ENCODE measurements around the gene CD74. TPM values are rescaled to one million over a fixed set of nuclear protein-coding genes. Genes with fewer than 3 reads are reported as not detected.

CD74 gene
- polyA plus RNA-seq, 4 donors = 139 to 321 (median 277) TPM

DNA sequence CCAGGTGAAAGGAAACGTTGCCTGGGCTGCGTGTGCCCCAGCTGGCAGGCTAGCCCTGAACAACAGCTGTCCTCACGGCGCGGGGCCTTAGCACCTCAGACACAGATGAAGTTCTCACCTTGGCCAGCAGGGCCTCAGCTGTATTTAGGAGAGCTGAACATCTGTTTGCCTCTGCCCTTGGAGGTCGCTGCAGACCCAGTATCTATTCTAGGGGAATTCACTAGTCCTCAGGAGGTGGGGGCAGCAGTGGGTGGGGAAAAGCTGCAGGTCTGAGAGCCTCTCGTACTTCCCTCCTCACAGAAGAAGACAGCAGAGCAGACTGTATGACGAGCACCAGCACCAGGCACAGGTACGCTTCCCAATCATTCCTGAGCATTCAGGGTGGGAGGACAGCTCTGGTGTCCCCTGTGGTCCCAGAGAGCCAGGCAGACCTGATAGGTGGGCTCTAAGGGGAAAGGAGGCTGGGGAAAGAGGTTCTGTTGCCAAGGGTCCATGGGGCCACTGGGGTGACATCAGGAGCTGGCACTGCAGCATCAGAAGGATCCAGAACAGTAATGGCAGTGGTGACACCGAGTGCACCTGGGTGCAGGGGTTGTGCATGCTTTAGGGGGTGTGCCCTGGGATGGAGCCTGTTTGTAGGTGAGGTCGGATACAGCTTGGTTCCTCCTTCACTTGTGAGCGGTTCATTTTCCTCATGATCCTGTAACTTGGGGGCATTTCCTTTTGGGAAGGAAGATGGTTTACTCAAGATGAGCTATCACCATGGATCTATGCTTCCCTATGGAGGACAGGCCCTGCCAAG lies 13.8 kb downstream of the CD74 start:
- DNase-seq (ENCODE audit: low read depth in 4 of 4, low spot score in 3 of 4) = no peak

DNA sequence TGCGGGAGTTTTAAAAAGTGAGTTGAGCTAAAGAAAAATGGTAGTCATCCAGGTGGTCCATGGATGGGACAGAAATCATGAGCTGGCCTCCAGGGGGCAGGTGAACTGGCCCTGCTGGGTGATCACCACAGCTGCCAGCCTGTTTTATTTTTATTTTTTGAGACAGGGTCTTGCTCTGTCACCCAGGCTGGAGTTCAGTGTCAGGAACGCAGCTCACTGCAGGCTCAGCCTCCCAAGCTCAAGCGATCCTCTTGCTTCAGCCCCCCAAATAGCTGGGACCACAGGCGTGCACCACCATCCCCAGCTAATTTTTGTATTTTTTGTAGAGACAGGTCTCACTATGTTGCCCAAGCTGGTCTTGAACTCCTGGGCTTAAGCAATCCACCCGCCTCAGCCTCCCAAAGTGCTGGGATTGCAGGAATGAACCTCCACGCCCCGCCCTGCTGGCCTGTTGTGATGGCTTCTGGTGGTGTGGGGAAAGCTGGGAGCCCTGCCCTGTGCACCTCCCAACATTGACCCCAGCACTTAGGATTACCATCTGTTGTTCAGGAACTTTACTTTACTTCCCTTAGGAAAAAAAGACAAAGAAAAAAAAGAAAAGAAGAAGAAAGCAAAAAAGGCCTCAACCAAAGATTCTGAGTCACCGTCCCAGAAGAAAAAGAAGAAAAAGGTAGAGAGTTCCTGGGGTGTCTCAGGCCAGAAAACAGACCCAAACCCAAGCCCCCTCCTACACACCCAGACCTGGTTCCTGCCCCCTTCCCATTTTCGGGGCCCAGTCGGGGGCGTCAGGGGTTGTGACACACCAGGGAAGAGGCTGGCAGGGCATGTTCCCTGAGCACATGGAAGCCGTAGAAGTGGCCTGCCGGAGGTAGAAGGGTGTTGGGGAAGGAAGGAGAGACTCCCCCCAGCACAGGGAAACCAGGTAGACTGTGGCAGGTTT lies 14.7 kb downstream of the CD74 start:
- DNase-seq (ENCODE audit: low read depth in 4 of 4, low spot score in 3 of 4) = no peak

DNA sequence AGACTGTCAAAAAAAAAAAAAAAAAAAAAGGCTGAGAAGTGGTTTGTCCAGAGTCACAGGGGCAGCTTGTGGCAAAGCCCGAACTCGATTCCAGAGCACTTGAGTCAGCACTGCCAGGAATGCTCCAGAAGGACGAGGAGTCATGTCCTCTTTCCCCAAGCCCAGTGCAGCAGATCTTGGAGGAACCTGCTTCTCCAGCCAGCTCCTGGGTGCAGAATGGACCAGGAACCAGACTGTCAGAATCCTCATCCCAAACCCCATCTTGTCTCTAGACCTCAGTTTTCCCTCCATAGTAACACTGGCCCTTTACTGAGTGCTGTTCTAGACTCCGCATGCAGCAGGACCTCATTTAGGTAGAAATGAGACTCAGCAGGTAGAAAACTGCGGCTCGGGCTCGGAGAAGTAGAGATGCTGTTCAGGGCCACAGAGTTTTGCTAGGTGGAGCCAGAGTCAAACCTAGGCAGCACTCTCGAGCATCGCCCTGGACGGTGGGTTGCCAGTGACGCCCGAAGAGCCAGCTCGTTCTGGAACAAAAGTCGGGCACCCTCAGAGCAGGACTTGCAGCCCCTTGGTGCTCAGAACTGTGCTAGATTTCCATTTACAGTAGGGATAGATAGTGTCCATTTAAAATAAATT lies 15.4 kb downstream of the CD74 start:
- no peak for DNase-seq (ENCODE audit: low read depth in 4 of 4, low spot score in 3 of 4)

DNA sequence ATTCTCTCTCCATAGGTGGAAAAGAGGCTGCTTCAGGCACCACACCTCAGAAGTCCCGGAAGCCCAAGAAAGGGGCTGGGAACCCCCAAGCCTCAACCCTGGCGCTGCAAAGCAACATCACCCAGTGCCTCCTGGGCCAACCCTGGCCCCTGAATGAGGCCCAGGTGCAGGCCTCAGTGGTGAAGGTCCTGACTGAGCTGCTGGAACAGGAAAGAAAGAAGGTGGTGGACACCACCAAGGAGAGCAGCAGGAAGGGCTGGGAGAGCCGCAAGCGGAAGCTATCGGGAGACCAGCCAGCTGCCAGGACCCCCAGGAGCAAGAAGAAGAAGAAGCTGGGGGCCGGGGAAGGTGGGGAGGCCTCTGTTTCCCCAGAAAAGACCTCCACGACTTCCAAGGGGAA lies 16.4 kb downstream of the CD74 start:
- no peak for DNase-seq (ENCODE audit: low read depth in 4 of 4, low spot score in 3 of 4)

DNA sequence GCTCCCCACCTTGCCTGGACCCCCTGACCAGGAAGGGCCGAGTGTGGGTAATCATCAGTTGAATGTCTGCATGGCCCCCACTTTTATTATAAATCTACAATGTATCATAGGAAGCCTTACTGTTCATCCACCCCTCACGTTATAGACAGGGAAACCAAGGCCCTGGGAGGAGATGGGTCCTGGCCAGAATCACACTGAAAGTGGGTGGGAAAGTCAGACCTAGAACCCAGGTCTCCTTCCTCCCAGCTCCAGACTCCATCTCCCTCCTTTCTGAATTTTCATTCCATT lies 17.1 kb downstream of the CD74 start:
- DNase-seq (ENCODE audit: low read depth in 4 of 4, low spot score in 3 of 4) = no peak

DNA sequence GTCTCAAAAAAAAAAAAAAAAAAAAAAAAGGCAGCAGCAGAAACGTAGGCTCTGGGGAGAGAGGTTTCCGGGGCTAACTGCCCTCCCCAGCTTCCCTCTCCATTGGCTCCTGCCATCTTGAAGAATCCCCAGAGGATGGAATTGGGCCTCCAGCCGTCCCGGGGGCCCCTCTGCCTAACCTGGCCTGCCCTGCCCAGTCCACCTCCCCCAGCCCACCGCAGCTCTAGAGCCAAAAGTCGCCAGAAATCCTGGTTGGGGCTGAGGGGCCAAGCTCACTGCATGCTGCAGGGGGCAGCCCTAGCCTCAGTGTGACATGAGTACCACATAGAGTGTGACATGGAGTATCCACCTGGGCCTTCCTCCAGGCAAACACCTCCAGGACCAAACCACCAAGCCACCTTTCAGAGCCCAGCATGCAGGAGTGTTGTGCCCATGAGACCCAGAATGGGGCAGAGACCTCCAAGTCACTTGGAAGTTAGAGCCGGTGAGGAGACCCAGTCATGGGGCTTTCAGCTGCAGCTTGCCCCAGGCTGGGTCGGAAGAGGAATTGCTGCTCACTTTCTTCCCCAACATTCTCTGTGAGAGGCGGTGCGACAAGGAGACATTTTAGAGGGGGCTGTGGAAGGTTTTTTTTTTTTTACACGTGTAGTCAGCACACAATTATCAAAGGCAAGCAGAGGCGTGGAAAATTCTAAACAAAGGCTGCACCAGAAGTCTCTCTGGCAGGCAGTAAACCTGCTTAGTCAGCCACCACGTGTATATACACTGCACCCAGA lies 17.6 kb downstream of the CD74 start:
- no peak for DNase-seq (ENCODE audit: low read depth in 4 of 4, low spot score in 3 of 4)

DNA sequence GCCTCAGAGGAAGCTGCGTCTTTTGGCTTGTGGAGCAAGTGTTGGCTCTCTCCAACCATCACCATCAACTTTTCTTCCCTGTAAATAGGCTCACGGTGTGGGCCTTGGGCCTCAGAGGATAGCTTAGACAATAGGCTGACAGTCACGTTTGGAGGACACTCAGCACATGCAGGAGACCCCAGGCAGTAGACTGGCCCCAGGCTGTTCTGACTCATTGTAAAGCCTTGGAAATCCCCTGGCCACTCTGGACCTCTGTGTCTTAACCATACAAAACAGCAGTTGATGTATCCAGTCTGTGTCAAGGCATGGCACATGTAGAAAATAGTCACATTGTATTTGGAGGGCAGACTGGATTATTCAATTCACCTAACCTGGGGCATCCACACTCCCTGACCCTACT lies 18.6 kb downstream of the CD74 start:
- DNase-seq (ENCODE audit: low read depth in 4 of 4, low spot score in 3 of 4) = no peak

DNA sequence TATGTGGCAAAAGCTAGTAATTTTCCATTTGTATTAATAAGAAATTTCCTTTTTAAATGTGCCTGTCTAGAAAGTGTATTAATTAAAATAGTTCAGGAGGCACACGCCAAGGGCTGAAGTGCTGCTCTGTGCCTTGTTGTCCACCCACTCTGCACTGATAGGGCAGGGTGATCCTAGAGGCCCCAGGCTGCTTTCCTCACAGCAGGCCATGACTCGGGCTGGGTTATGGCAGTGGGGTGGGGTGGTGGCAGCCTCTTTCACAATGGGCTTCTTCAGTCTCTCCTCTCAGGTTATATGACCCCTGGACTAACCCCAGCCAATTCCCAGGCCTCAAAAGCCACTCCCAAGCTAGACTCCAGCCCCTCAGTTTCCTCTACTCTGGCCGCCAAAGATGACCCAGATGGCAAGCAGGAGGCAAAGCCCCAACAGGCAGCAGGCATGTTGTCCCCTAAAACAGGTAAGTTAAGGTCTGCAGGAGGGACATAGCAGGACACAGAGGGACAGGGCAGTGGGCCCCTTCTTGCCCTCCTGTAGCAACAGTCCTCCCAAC lies 19.5 kb downstream of the CD74 start:
- DNase-seq (ENCODE audit: low read depth in 4 of 4, low spot score in 3 of 4) = no peak

DNA sequence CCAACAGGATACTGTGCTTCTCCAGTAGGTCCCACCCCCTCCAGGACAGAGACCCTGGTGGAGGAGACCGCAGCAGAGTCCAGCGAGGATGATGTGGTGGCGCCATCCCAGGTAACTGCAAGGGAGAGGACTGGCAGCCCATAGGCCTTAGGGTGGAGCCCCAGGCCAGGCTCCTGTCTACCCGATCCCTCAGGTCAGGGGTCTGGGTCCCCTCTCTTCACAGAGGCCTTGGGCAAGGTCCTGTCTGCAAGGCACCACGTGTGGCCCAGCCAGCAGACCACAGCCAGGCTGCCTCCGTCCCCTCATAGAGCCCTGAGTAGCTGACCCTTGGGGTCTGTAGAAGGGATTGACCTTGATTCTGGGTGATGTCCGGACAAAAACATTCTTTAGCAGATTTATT lies 20.0 kb downstream of the CD74 start:
- DNase-seq (ENCODE audit: low read depth in 4 of 4, low spot score in 3 of 4) = no peak

DNA sequence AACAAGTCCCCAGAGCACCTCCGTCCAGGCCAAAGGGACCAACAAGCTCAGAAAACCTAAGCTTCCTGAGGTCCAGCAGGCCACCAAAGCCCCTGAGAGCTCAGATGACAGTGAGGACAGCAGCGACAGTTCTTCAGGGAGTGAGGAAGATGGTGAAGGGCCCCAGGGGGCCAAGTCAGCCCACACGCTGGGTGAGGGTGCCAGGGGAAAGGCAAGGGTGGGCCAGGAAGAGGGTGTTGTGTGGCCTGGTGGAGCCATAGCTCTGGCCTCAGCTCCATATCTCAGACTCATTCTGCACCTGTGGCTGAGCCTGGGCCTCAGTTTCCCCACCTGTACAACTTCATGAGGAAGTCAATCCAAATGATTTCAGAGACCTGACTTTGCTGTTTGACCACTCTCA lies 20.7 kb downstream of the CD74 start:
- DNase-seq (ENCODE audit: low read depth in 4 of 4, low spot score in 3 of 4) = no peak

DNA sequence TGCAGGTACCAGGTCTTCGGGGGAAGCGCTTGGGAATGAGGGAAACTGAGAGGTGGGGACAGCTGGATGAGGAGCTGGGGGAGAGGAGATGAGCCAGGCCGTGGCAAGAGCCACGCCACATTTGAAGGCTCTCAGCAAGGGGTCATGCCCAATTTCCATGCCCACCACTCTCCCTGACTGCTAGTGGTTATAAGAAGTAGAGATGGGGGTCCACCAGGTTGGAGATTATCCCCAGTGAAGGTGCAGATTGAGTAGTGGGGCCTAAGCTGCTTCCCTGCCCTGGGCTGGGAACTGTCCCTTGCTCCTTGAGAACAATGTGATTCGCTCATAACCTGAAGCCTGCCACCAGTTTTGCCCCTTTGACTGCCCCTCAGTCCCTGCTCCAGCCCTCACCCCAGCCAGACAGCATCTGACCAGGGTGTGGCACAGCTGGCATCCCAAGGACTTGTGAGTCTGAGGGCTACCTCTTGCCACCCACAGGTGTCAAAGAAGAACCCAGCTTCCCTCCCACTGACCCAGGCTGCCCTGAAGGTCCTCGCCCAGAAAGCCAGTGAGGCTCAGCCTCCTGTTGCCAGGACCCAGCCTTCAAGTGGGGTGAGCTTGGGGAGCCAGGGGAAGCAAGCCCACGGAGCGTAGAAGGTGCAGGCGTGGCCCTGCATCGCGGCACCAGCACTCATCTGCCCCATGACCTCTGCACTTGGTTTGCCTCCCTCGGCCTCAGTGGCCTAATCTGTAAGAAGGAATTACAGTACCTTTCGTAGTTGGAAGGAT lies 21.5 kb downstream of the CD74 start:
- no peak for DNase-seq (ENCODE audit: low read depth in 4 of 4, low spot score in 3 of 4)

DNA sequence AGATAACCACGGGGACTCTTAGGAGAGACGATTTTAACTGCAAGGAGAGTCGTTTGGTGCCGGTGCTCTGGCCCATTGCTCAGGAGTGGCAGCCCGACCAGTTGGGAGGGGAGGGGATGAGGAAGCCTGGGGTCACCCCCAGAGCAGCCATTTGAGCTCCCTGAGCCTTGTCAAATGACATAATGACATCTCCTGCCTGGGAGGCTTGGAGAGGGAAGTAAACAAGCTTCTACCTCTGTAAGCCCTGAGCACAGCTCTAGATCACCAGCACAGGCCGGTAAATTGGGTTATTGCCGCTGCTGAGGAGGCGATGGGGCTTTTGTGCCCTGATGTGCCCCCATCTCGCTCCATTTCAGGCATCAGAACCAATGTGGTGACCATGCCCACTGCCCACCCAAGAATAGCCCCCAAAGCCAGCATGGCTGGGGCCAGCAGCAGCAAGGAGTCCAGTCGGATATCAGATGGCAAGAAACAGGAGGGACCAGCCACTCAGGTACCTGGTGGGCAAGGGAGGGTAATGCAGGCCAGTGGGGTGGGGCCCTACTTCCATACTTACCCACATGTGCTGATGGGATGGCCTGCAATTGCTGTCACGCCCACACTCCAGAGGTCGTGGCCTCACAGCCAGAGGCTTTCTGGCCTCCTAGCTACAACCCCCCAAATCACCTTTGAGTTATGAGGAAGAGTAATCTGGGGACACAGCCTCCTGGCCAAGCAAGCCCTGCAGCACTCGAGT lies 23.0 kb downstream of the CD74 start:
- DNase-seq (ENCODE audit: low read depth in 4 of 4, low spot score in 3 of 4) = no peak

DNA sequence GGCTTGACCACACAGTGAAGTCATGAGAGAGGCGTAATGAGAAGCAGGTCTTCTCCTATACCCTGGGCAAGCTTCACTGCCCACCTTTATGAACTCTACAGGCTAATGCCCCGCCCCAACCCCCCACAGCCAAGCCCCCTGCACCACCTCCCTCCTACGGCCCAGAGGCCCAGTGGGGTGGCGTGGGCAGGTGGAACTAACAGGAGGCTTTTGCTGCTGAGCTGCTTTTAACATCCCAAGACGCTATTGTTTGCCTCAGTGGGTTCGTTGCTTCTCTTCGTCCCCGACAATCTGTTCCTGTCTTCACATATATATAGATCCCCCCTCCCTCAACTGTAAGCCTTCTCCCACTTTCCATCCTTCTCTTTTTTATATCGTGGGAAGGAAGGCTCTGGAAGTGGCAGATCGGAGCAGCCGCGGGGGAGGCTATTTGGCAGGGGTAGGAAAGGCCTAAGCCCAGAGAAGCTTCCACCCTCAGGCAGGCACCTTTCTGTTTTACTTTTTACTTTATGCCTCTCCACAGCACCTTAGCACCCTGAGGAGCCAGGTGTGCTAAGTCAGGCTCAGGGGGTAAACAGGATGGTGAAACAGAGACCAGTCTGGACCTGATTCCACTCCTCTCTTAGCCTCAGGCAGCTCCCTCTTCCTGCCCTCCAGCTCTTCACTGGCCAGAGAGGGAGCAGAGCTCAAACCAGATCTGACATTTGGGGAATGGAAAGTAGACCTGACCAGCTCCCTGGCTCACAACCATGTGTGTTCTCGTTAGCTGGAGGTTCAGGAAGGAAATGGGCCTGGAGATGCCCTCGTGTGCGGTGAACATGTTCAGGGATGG lies 26.5 kb downstream of the CD74 start:
- no peak for DNase-seq (ENCODE audit: low read depth in 4 of 4, low spot score in 3 of 4)

DNA sequence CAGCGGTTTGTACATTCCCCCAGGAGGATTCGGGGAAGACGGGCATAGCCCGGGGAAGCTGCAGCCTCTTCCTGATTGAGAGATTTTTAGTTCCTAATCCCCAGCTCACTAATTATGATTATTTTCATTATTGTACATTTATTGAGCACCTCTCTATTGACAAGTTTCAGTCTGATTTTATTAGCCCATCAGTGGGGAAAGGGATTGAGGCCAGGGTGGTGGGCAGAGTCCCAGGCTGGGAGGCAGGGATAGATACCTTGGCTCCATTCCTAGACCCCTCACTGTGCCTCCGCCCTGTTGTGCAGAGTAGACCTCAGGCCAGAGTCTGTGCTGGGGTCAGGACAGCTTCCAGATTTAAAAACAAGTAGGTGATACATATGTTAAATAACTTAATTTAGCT lies 28.0 kb downstream of the CD74 start:
- DNase-seq (ENCODE audit: low read depth in 4 of 4, low spot score in 3 of 4) = no peak

DNA sequence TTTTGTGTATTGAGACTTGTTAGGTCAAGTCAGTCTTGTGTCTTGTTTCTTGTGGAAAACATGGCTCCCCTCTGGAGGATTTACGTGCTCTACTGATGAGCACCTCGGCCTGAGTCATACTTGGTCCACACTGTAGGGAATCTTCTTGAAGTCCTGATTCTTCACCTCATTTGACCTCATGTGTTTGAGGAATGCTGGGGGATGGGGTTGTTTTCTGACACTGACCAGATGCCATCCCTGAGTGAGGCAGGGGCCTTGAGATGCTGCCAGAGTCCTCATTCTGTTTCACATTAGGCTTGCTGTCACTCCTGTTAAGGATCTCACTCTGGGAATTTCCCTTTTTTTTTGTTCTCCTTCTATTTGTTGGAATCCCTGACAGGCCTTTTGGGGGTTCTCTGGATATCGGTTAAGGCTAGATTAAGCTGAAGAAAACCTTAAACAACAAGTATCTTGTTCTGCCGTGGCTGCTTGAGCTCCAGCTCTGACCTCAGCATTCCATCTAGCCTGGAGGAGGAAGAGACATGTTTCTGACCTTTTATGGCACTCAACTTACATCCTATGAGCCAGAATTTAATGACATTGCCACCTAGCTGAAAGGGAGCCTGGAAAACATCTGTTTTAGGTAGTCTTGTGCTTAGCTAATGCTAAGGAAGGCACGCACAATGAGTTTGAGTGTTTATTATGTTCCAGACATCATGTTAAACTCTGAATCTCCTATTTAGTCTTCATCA lies 34.6 kb downstream of the CD74 start:
- no peak for DNase-seq (ENCODE audit: low read depth in 4 of 4, low spot score in 3 of 4)

DNA sequence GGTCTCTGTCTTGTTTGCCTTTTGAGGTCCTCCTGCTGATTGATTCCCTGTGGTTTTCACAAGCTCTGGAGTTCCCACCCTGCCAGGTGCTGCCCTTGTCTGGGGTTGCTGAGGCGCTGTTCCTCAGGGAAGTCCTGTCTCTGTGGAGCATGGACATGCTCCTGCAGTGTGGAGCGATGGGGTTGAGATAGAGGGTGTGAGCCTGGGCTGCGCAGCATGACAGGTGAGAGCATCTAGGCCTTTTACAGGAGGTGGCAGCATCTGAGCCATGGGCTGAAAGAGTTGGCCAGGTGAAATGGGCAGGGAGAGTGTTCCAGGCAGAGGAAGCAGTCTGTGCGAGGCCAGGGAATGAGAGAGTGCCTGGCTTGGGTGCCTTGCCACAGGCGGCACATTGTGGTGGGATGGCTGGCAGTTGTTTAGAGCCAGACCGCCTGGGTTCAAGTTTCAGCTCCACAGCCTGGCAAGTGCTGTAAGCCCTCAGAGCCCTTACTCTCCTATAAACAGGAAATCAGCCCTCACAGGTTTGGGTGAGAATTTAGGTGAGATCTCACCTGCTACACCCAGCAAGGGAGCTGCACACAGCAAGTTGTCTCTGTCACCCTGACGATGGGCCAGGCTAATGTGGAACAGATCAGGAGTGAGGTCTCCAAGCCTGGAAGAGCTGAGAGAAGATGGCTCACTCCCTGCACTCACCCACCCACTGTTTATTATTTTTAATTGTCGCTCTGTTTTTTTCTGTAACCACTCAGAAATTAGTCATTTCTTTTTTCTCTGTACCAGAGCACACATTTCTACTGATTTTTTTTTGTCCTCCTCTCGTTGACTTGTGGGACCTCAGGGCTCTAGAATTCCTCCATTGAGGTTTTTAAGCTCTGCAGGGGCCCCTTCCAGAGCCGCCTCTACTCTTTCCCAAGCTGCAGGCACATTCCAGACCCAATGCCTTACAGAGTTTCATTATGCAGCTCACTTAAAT lies 35.6 kb downstream of the CD74 start:
- no peak for DNase-seq (ENCODE audit: low read depth in 4 of 4, low spot score in 3 of 4)

All from left renal pelvis (tissue), 4 donors.